ENCODE data around the gene TMEM59L.
"Not testable (repeated sequence)": the region's sequence is repeated elsewhere in the genome, so short reads cannot be mapped to it uniquely, and the experiment has no call there.

TMEM59L gene

DNA sequence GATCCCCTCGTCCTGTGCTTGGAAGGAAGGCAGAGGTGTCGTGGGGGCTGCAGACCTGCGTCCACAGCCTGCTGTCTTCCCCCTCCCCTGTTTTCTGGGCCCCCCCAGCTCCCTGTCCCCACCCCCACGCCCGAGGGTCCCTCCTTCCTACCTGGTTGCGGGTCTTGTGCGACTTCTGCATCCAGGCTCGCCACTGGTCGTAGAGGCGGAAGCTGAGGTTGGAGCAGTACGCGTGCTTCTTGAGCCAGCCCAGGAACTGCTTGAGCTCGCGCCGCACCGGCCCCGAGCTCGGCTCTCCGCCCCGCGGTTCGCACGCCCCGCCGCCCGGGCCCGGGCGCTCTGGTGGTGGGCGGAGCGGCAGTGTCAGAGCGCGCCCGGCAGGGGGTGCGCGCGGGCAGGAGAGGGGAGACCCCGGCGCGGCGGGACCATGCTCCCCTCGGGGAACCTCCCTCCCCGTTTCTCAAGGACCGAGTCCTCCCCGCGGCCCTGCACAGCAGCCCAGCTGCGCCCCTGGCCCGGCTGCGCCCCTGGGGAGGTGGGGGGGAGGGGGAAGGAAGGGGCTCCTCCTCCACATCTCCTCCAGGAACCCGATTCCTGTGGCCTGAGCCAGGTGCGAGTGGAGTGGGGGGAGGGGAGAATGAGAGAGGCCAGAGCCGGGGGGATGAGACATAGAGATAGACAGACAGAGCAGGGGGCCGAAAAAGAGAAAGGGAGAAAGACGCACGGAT lies 18.4 kb upstream of the TMEM59L start:
- peak; percentile 62 for DNase-seq (ENCODE audit: low spot score)

DNA sequence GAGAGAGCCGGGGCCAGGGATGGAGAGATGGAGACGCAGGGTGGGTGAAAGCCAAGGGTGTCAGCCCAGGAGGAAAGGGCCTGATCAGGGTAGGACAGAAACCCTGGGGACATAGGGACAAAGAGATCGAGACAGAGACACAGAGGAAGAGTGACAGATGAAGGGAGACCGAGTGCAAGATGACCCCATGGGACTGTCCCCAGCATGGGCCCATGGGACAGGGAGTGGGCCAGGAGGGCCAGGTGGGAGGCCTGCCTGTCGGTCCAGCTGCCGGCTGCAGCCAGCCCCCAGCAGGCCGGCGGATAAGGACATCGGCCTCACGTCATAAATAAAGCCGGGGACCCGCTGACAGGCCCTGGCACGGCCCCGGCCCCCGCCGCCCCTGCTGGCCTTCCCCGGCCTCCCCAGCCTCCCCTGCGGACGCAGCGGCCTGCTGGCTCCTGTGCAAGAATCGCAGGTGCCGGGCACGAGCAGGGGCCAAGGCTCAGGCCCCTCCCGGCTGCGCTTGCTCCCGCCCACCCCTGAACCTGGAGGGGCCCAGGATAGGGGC lies 17.8 kb upstream of the TMEM59L start:
- DNase-seq (ENCODE audit: low spot score), result no peak

DNA sequence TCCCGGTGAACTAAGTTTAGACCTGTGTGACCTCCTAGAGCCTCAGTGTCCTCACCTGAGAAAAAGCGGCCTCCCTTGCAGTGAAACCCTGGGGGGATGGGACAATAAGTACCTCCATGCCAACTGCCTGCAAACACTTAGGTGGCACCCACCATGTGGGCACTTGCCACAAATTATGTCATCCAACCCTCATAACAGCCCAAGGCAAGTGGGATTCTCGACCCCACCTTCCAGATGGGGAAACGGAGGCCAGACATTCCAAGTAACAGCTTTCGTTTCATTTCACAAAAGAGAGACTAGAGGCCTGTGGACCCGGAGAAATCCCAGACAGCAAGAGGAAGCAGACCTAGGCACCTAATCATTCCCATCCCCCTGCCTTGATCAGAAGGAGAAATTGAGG lies 17.2 kb upstream of the TMEM59L start:
- DNase-seq (ENCODE audit: low spot score), result no peak

DNA sequence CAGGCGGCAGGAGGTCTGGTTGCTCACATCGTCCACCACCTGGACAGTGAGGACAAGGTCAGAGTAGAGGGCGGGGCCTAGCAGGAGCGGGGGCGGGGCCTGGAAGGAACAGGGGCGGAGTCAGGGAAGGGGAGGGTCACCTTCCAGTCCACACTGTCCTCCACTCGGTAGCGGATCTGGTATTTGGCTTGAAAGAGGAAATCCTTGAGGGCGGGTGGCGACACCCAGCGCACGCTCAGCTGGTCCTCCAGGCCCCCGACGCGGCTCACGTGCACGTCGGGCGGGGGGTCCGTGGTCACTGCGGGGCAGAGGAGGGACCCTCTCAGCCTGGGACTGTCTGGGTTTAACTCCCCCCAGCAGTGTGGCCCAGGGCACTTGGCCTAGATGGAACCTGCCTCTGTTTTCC lies 15.9 kb upstream of the TMEM59L start:
- peak; percentile 71 for DNase-seq (ENCODE audit: low spot score)

DNA sequence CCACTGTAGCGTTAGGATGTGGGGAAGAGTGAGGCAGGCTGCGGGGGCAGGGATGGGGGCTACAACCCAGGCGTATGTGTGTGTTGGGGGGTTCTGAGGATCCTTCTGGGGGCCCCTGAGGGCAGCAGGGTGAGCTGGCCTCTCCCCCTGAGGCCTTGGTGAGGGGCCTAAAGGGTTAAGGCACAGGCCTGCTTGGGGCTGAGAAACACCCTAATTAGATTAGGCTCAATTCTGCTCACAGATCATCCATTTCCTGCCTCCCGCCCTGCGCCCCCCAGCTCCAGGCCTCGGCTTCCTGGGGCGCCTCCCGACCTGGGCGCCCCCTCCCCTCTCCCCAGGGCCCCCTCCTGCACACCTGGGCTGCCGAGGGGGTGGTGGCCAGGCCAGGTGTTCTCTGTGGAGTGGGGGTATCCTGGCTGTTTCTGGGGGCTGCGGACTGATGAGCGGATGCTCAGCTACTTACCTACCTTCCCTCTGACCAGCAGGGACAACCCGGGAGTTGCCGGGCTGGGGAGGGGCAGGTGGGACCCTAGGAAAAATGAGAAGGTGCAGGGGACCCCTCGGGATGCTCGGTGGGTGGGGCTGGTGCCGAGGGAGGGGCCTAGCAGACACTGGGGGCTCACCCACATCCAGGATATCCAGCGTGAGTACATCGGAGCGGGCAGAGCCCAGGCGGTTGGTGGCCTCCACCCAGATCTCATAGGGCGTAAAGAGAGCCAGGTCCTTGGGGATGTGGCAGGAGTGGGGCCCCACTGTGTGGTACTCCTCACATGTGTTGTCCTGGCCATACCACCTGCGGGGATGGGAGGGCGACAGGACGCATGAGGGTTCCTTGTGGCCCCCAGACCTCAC lies 14.6 kb upstream of the TMEM59L start:
- no peak for DNase-seq (ENCODE audit: low spot score)

GRCh38 chr19:18599485-18599884 lies 13.2 kb upstream of the TMEM59L start:
- DNase-seq (ENCODE audit: low spot score), result no peak

DNA sequence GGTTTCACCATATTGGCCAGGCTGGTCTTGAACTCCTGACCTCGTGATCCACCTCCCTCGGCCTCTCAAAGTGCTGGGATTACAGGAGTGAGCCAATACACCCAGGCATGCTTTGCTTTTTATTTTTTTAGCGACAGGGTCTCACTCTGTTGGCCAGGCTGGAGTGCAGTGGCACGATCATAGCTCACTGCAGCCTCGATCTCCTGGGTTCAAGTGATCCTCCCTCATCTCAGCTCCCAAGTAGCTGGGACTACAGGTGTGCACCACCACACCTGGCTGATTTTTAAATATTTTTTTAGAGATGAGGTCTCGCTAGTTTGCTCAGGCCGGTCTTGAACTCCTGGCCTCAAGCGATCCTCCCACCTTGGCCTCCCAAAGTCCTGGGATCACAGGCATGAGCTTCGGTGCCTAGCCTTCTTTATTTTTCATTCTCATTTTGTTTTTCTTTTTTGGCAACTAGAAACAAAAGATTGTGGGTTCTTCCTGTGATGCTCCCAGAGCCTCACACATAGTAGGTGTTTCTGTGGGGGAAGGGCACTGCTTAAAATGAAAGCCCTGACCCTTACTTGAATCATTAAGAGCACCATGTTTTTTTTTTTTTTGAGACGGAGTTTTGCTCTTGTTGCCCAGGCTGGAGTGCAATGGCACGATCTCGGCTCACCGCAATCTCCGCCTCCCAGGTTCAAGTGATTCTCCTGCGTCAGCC lies 11.8 kb upstream of the TMEM59L start:
- not testable (repeated sequence) for DNase-seq (ENCODE audit: low spot score)

GRCh38 chr19:18601875-18602274 lies 10.8 kb upstream of the TMEM59L start:
- no peak for DNase-seq (ENCODE audit: low spot score)

- DNase-seq (ENCODE audit: low spot score), result no peak
These were observed 9.3 kb upstream of the TMEM59L start for GRCh38 chr19:18603255-18603957.

GRCh38 chr19:18603958-18604819 lies 8.5 kb upstream of the TMEM59L start:
- no peak for DNase-seq (ENCODE audit: low spot score)

GRCh38 chr19:18604820-18605159 lies 7.9 kb upstream of the TMEM59L start:
- no peak for DNase-seq (ENCODE audit: low spot score)

- DNase-seq (ENCODE audit: low spot score), result no peak
These were observed 7.5 kb upstream of the TMEM59L start for GRCh38 chr19:18605196-18605545.

- DNase-seq (ENCODE audit: low spot score), result no peak
These were observed 7.0 kb upstream of the TMEM59L start for GRCh38 chr19:18605546-18606280.

- DNase-seq (ENCODE audit: low spot score), result no peak
These were observed 6.1 kb upstream of the TMEM59L start, which contains the start of gene CRLF1 for GRCh38 chr19:18606281-18607225. CRLF1 (minus strand) TSS chr19:18606799; CDS start chr19:18606656, 143 bp downstream.

- no peak for DNase-seq (ENCODE audit: low spot score)
These were observed 5.2 kb upstream of the TMEM59L start for GRCh38 chr19:18607226-18608101.

GRCh38 chr19:18608102-18608804 lies 4.4 kb upstream of the TMEM59L start:
- DNase-seq (ENCODE audit: low spot score), result no peak
